ENCODE measurements around the gene TARM1. TPM values are rescaled to one million over a fixed set of nuclear protein-coding genes. Genes with fewer than 3 reads are reported as not detected.

The TARM1 gene
- total RNA-seq, 1 donor from 2014 or later: not detected

- TF ChIP-seq, protein P1, sequence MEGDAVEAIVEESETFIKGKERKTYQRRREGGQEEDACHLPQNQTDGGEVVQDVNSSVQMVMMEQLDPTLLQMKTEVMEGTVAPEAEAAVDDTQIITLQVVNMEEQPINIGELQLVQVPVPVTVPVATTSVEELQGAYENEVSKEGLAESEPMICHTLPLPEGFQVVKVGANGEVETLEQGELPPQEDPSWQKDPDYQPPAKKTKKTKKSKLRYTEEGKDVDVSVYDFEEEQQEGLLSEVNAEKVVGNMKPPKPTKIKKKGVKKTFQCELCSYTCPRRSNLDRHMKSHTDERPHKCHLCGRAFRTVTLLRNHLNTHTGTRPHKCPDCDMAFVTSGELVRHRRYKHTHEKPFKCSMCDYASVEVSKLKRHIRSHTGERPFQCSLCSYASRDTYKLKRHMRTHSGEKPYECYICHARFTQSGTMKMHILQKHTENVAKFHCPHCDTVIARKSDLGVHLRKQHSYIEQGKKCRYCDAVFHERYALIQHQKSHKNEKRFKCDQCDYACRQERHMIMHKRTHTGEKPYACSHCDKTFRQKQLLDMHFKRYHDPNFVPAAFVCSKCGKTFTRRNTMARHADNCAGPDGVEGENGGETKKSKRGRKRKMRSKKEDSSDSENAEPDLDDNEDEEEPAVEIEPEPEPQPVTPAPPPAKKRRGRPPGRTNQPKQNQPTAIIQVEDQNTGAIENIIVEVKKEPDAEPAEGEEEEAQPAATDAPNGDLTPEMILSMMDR (conservative IDR thresholded peaks at IDR 0.05; ENCODE audit: low read depth, low read length): peak; percentile 28
- H3K4me3 ChIP-seq (ENCODE audit: low read depth, low read length): no peak overlapping the region
- DNase-seq (ENCODE audit: low read depth): no peak
Measured at GRCh38 chr19:54030895-54031586, 50.1 kb downstream of the TARM1 start.

GRCh38 chr19:54029930-54030490 is 51.2 kb downstream of the TARM1 start:
- TF ChIP-seq, protein P1 (conservative IDR thresholded peaks at IDR 0.05; ENCODE audit: low read depth, low read length): peak; percentile 62
- DNase-seq (ENCODE audit: low read depth): no peak
- no peak overlapping the region for H3K4me3 ChIP-seq (ENCODE audit: low read depth, low read length)

DNA sequence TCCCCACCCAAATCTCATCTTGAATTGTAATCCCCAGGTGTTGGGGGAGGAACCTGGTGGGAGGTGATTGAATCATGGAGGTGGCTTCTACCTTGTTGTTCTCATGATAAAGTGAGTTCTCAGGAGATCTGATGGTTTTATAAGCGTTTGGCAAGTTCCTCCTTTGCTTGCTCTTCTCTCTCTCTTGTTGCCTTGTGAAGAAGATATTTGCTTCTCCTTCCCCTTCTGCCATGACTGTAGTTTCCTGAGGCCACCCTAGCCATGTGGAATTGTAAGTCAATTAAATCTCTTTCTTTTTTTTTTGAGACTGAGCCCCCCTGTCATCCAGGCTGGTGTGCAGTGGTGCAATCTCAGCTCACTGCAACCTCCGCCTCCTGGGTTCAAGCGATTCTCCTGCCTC is 51.9 kb downstream of the TARM1 start:
- DNase-seq (ENCODE audit: low read depth): no peak
- no peak overlapping the region for H3K4me3 ChIP-seq (ENCODE audit: low read depth, low read length)
- TF ChIP-seq, protein P1 (conservative IDR thresholded peaks at IDR 0.05; ENCODE audit: low read depth, low read length): no peak

- no peak for DNase-seq (ENCODE audit: low read depth)
- no peak overlapping the region for H3K4me3 ChIP-seq (ENCODE audit: low read depth, low read length)
- TF ChIP-seq, protein P1 (conservative IDR thresholded peaks at IDR 0.05; ENCODE audit: low read depth, low read length): no peak
Measured at GRCh38 chr19:54026656-54027055, 54.5 kb downstream of the TARM1 start.

DNA sequence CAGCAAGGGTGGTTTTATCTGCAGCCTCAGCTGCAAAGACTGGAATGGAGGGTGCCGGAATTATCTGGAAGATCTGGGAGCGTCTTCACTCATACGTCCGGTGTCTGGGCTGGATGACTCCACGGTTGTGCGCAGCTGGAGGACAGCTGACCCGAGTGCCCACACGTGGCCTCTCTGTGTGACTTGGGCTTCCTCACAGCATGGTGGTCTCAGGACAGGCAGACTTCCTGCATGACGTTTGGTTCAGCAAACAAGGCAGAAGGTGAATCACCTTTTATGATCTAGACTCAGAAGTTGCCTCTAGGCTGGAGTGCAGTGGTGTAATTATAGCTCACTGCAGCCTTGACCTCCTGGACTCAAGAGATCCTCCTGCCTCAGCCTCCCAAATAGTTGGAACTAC is 56.5 kb downstream of the TARM1 start:
- DNase-seq (ENCODE audit: low read depth): no peak
- TF ChIP-seq, protein P1 (conservative IDR thresholded peaks at IDR 0.05; ENCODE audit: low read depth, low read length): no peak
- H3K4me3 ChIP-seq (ENCODE audit: low read depth, low read length): no peak overlapping the region

DNA sequence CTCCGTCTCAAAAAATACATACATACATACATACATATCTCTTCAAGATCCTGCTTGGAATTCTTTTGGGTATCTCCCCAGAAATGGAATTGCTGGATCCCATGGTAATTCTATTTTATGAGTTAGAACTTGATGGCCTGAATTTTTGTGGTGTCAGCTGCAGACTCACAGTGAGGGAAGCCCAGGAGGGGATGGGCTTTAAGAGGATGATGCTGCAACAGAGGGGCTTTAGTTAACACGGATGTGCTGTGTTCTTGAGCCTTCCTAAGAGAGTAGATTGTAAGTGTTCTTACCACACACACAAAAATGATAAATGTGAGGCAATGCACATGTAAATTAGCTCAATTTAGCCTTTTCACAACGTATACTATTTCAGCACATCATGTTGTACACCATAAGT is 58.0 kb downstream of the TARM1 start:
- TF ChIP-seq, protein P1 (conservative IDR thresholded peaks at IDR 0.05; ENCODE audit: low read depth, low read length): no peak
- no peak for DNase-seq (ENCODE audit: low read depth)
- no peak overlapping the region for H3K4me3 ChIP-seq (ENCODE audit: low read depth, low read length)

DNA sequence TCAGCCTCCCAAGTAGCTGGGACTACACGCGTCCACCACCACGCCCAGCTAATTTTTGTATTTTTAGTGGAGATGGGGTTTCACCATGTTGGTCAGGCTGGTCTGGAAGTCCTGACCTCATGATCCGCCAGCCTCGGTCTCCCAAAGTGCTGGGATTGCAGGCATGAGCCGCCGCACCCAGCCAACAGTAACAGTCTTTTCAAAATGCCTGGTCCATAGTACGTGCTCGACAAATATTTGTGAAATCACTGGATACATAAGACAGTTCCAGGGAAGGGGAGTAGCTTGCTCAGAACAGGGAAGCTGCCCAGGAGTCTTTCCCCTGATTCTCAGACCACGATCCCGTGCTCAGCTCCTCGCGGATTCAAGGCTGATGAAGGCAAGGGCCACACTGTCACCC is 59.2 kb downstream of the TARM1 start:
- no peak overlapping the region for H3K4me3 ChIP-seq (ENCODE audit: low read depth, low read length)
- TF ChIP-seq, protein P1 (conservative IDR thresholded peaks at IDR 0.05; ENCODE audit: low read depth, low read length): no peak
- DNase-seq (ENCODE audit: low read depth): no peak
